KOPT-K1 (cell line): ENCODE results near the gene SPTBN1.

Source experiments
- H3K27ac ChIP-seq: fragments of 200-600 bp; sonication (generic); 2 replicates; pipeline ENCODE4 v1.5.1; 2016; ENCODE audit warnings: antibody characterized with exemption, mild to moderate bottlenecking, low read depth, low read length; ENCODE audit not compliant: poor library complexity, severe bottlenecking
- H3K36me3 ChIP-seq: fragments of 200-600 bp; sonication (generic); 2 replicates; pipeline ENCODE4 v1.5.1; 2017; ENCODE audit warnings: antibody characterized with exemption, mild to moderate bottlenecking, low read length, moderate library complexity; ENCODE audit not compliant: insufficient read depth
- H3K9me3 ChIP-seq: fragments of 200-600 bp; sonication (generic); 2 replicates; pipeline ENCODE4 v1.5.1; 2017; ENCODE audit warnings: antibody characterized with exemption, low read length, mild to moderate bottlenecking; ENCODE audit not compliant: insufficient read depth, poor library complexity, severe bottlenecking

Gene SPTBN1

DNA sequence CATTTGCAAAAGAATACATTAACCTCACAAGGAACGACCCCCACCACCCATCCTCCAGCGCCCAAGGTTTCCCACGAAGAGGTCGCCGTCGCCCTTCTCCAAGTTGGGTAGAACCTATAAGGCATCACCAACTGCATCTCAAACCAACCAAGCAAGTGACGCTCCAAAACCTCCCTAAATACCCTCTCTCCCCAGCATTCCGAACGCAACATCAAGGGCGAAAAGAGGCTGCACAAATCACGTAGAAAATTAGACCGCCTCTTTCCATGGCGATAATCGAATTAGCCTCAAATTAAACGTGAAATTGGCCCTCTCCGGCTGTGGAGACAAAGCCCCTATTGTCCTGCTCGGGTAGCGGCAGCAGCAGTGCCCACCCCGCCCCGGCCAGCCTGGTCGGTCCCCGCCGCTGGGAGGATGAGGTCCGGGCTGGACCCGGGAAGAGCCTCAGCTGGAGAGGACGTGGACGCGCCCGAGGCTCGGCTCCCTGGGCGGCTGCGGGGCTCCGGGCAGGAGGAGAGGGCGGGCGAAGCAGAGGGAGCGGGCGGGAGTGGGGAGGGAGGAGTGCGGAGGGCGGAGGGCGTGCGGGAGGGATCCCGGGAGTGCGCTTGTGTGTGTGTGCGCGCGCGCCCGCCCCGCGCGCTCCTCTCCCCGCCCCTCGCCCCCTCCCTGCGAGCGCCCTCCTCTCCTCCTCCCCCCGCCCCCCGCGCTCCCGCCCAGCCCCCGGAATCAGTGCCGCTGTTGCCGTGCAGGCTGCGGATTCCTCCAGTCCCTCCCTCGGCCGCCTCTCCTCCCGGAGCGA is at the start of gene SPTBN1:
TSS of gene SPTBN1 (plus strand) at position 765 of the 799 bp plus-strand sequence. CDS start 70,092 bp downstream, outside the sequence.
- H3K36me3 ChIP-seq = no peaks in the 10 kb centered on the region
- H3K27ac ChIP-seq = peak within 1 kb of the TSS; percentile 52
- H3K9me3 ChIP-seq = no peaks in the 10 kb centered on the region

DNA sequence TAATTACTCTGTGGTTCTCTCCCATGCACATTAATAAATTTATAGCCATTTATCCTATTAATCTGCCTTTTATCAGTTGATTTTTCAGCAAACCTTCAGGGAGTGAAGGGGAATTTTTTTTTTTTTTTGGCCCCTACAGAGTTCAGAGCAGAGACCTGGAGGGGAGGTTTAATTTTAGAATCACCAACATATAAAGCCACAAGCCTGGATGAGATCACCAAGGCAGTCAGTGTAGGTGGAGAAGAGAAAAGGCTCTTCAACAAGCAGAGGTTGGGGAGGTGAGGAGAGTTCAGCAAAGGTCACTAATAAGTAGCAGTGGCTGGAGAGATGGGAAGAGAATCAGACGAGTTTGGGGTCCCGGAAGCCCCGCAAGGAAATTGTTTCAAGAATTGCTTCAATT is 48.4 kb upstream of the SPTBN1 start:
- no peaks in the 10 kb centered on the region for H3K9me3 ChIP-seq
- H3K36me3 ChIP-seq = no peaks in the 10 kb centered on the region
- H3K27ac ChIP-seq = no peak overlapping the region

DNA sequence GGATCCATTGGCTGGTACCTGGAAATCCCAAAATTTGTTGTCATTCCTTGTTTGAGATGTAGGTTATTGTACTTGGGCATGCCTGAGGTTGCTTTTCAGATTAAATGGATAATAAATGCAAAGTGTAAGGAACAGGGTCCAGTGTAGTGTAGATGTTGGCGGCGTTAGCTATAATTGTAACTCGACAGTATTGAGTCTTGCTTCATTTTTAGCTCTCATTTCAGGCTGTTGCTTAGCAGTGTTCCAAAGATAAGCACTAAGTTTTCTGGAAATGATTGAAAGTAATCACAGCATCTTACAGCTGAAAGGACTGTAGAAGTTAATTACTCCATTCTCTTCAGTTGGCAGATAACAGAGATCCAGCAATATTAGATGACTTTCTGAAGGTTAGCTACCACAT is 47.8 kb upstream of the SPTBN1 start:
- no peaks in the 10 kb centered on the region for H3K9me3 ChIP-seq
- H3K27ac ChIP-seq = no peak overlapping the region
- no peaks in the 10 kb centered on the region for H3K36me3 ChIP-seq

DNA sequence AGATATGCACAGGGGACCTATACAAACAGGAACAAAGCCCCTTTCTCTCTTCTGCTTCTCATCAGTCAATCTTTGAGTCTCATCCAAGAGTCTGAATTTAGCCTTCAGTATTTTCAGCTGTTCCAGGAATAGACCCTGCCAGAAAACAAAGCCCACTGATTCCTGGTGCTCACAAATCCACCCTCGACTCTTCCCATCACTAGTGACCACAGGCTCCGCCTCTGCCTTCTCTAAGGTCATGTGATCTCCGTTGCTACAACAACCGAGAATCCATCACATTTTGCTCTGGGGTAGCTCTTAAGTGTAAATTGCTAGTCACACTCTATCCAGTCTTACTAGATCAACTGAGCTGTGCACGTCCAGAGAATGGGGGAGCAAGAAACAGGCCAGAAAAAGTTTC is 46.4 kb upstream of the SPTBN1 start:
- Histone ChIP-seq H3K36me3 (no peaks in the 10 kb centered on the region), H3K27ac (no peak overlapping the region)

DNA sequence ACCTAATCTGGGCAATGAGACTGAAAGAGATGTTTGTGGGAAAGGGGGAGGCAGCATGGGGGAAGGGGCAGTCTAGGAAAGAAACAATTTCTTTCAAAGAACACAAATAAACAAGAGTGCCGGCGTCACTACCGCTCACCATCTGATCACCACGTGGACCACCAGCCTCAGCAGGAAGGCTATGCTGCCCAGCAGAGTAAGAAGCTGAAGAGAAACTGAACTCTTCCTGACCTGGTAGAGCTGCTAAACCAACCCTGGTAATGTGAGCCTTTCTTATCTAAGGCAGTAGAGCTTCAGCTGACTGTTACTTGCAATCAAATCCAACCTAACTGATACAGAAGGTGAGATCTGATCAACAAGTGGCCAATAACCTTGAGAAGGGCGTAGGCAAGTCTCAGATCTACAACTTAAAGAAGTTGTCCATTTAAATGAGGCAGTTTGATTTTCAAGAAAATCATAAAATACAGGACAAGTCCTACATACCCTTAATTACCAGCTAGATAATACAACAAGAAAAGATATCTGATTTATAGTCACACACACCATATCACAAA is 44.2 kb upstream of the SPTBN1 start:
- H3K27ac ChIP-seq = no peak overlapping the region
- no peaks in the 10 kb centered on the region for H3K36me3 ChIP-seq
- no peaks in the 10 kb centered on the region for H3K9me3 ChIP-seq

More for the DNA sequence above, 46.4 kb upstream of the SPTBN1 start:
- no peaks in the 10 kb centered on the region for H3K9me3 ChIP-seq

- Histone ChIP-seq H3K9me3 (no peaks in the 10 kb centered on the region), H3K36me3 (no peaks in the 10 kb centered on the region), H3K27ac (no peak overlapping the region)
Observed at GRCh38 chr2:54416166-54416813, 39.8 kb upstream of the SPTBN1 start.

DNA sequence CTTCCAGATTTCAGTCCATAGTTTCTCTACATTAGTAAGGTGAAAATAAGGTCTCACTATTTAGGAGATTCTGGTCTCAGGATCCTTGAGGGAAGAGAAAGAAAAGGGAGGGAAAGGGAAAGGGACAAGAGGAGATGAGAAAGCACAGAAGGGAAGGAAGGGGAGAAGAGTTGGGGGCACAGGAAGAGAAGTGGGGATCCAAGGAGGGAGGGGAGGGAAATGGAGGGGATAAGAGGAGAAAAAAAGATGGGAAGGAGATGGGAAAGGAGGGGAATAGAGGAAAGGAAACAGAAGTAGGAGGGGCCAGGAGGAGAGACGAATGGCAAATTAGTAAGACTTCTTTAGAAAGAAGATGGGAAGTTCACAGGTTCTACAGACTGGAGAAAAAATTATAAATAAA is 39.2 kb upstream of the SPTBN1 start:
- Histone ChIP-seq H3K9me3 (no peaks in the 10 kb centered on the region), H3K36me3 (no peaks in the 10 kb centered on the region), H3K27ac (no peak overlapping the region)

- H3K27ac ChIP-seq = no peak overlapping the region
- H3K9me3 ChIP-seq = peaks cover 6% of the 10 kb centered on the region
- no peaks in the 10 kb centered on the region for H3K36me3 ChIP-seq
Observed at GRCh38 chr2:54417577-54417976, 38.5 kb upstream of the SPTBN1 start.

DNA sequence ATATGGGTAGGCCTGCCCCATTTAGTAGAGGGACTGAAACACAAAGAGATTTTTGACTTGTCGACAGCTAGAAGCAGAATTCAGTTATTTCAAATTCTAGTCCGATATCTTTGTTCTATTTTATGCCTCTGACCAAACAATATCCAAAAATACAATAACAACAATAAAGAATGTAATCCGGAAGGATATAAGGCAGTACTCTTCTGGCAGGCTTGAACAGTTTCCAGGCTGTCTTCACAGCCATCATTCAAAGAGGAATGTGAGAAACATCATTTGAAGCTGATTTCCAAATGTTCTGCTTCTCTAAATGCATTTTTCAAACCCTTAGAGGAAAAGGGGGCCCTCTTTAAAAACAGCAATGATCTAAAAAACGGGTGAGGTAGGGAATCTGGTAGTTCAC is 36.7 kb upstream of the SPTBN1 start:
- Histone ChIP-seq H3K27ac (no peak overlapping the region), H3K9me3 (peaks cover 12% of the 10 kb centered on the region), H3K36me3 (no peaks in the 10 kb centered on the region)

- Histone ChIP-seq H3K36me3 (no peaks in the 10 kb centered on the region), H3K9me3 (peaks cover 12% of the 10 kb centered on the region), H3K27ac (no peak overlapping the region)
Observed at GRCh38 chr2:54419855-54420523, 36.1 kb upstream of the SPTBN1 start.

- Histone ChIP-seq H3K36me3 (no peaks in the 10 kb centered on the region), H3K9me3 (peaks cover 12% of the 10 kb centered on the region), H3K27ac (no peak overlapping the region)
Observed at GRCh38 chr2:54420524-54421172, 35.5 kb upstream of the SPTBN1 start.

GRCh38 chr2:54422072-54422581 is 34.0 kb upstream of the SPTBN1 start:
- no peak overlapping the region for H3K27ac ChIP-seq
- peaks cover 12% of the 10 kb centered on the region for H3K9me3 ChIP-seq

GRCh38 chr2:54423213-54423612 is 32.9 kb upstream of the SPTBN1 start:
- Histone ChIP-seq H3K9me3 (peaks cover 12% of the 10 kb centered on the region), H3K27ac (no peak overlapping the region), H3K36me3 (no peaks in the 10 kb centered on the region)

More at GRCh38 chr2:54422072-54422581, 34.0 kb upstream of the SPTBN1 start:
- no peaks in the 10 kb centered on the region for H3K36me3 ChIP-seq

- H3K27ac ChIP-seq = no peak overlapping the region
- H3K9me3 ChIP-seq = peaks cover 12% of the 10 kb centered on the region
- no peaks in the 10 kb centered on the region for H3K36me3 ChIP-seq
Observed at GRCh38 chr2:54424555-54425163, 31.5 kb upstream of the SPTBN1 start.
